H1 (cell line): ENCODE data around the gene OPCML.

Experiments
- BCL11A ChIP-seq, 2 experiments: IDR thresholded peaks; one replicate each; pipeline ENCODE4 v1.6.1; 2011; ENCODE audit warnings: low read depth in 2 of 2, low read length in 2 of 2, mild to moderate bottlenecking in 2 of 2
- CREB1 ChIP-seq: IDR thresholded peaks from 2 replicates; pipeline ENCODE4 v1.6.1; 2012; ENCODE audit warnings: inconsistent platforms
- EZH2 ChIP-seq: fragments of 200-600 bp; sonication (generic); IDR thresholded peaks from 2 replicates; pipeline ENCODE4 v1.7.1; 2012; ENCODE audit warnings: low read depth, mild to moderate bottlenecking, moderate library complexity, low read length, inconsistent platforms; ENCODE audit not compliant: severe bottlenecking
- RFX5 ChIP-seq: IDR thresholded peaks from 2 replicates; pipeline ENCODE4 v1.6.1; 2011; ENCODE audit warnings: low read depth, low read length, improper control_type of control experiment, borderline replicate concordance
- TAF1 ChIP-seq: IDR thresholded peaks from 2 replicates; pipeline ENCODE4 v1.6.1; 2011; ENCODE audit warnings: mild to moderate bottlenecking, low read depth, low read length
- YY1 ChIP-seq: IDR thresholded peaks from 2 replicates; pipeline ENCODE4 v1.6.1; 2011; ENCODE audit warnings: low read depth, mild to moderate bottlenecking, low read length
- TF ChIP-seq, protein P1 (sequence below): IDR thresholded peaks from 2 replicates; pipeline ENCODE4 v1.6.1; 2011; ENCODE audit warnings: low read length, improper control_type of control experiment

DNA sequence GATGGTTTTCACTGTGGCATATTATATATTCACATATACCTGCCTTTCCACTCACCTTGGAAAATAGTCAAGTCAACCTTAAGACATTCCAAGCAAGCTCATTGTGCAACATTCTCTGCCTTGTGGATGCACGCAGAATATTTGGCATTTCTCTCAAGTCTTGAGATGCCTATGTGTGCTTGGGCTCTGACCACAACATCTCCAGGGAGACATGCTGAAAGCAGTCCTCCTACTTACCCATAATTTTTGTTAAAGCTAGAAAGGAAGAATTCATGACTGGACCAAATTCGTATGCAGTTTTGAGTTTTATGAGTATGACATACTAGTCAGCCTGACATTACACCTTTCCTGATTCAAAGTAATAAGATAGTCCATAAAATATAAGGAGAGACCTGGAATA is 684.0 kb downstream of the OPCML start:
- TF ChIP-seq RFX5, result no peak
- no peak for TF ChIP-seq EZH2
- TF ChIP-seq, protein P1, sequence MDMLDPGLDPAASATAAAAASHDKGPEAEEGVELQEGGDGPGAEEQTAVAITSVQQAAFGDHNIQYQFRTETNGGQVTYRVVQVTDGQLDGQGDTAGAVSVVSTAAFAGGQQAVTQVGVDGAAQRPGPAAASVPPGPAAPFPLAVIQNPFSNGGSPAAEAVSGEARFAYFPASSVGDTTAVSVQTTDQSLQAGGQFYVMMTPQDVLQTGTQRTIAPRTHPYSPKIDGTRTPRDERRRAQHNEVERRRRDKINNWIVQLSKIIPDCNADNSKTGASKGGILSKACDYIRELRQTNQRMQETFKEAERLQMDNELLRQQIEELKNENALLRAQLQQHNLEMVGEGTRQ, result no peak
- TF ChIP-seq TAF1, result no peak
- no peak for TF ChIP-seq YY1
- TF ChIP-seq CREB1, result no peak
- no peak for TF ChIP-seq BCL11A (IDR thresholded peaks at IDR 0.05; ENCODE audit: low read depth in 2 of 2, low read length in 2 of 2)
